Lung (tissue), 12 donors: Measurements from ENCODE around the gene CNNM4. TPM values are rescaled to one million over a fixed set of nuclear protein-coding genes. Genes with fewer than 3 reads are reported as not detected.

Experiments used
- ATAC-seq: fragments of 200-7000 bp; cut with Tn5 transposase; one replicate; pipeline ENCODE4 v1.9.1; 2020; ENCODE audit warnings: moderate number of reproducible peaks; ENCODE audit not compliant: insufficient read depth, low FRiP score
- DNase-seq, 3 donors: peaks; one replicate each; pipeline ENCODE4 v3.0.0-alpha.2; 2013 to 2017
- H3K27ac ChIP-seq, 2 donors: one replicate each; pipeline ENCODE4 v1.5.1; 2013; ENCODE audit warnings: mild to moderate bottlenecking in 2 of 2, moderate library complexity in 2 of 2, control low read depth in 1 of 2, inconsistent platforms in 1 of 2, low read depth in 1 of 2, low read length in 1 of 2
- H3K27me3 ChIP-seq, 3 donors: one replicate each; pipeline ENCODE4 v1.5.1; 2013; ENCODE audit warnings: low read length in 2 of 3; ENCODE audit not compliant: control insufficient read depth in 3 of 3, insufficient read depth in 3 of 3
- H3K36me3 ChIP-seq, 4 donors: one replicate each; pipeline ENCODE4 v1.5.1; 2013; ENCODE audit warnings: low read length in 4 of 4, mild to moderate bottlenecking in 1 of 4, moderate library complexity in 1 of 4; ENCODE audit not compliant: control insufficient read depth in 4 of 4, insufficient read depth in 4 of 4
- H3K4me1 ChIP-seq, 5 donors: one replicate each; pipeline ENCODE4 v1.5.1; 2013; ENCODE audit warnings: low read length in 5 of 5, mild to moderate bottlenecking in 2 of 5, moderate library complexity in 1 of 5; ENCODE audit not compliant: control insufficient read depth in 5 of 5, insufficient read depth in 5 of 5
- H3K4me3 ChIP-seq: one replicate; pipeline ENCODE4 v1.5.1; 2013; ENCODE audit warnings: mild to moderate bottlenecking, control low read depth, moderate library complexity
- H3K9ac ChIP-seq, 2 donors: one replicate each; pipeline ENCODE4 v1.5.1; 2013; ENCODE audit warnings: low read length in 2 of 2, control low read depth in 1 of 2; ENCODE audit not compliant: insufficient read depth in 1 of 2
- H3K9me3 ChIP-seq, 4 donors: one replicate each; pipeline ENCODE4 v1.5.1; 2013; ENCODE audit warnings: low read length in 3 of 4, mild to moderate bottlenecking in 1 of 4, moderate library complexity in 1 of 4; ENCODE audit not compliant: control insufficient read depth in 4 of 4, insufficient read depth in 3 of 4
- CTCF ChIP-seq: IDR thresholded peaks from 2 replicates; pipeline ENCODE4 v1.5.1; 2012; ENCODE audit warnings: mild to moderate bottlenecking; ENCODE audit errors: control extremely low read depth, extremely low read depth
- WGBS, 2 donors: extraction: QIAGEN DNeasy Blood & Tissue Kit; methylation state at CpG; one replicate each; pipeline ENCODE4 v1.1.7; 2013; 5-methylcytosine and 5-hydroxymethylcytosine counted together
- polyA plus RNA-seq, 2 donors: library from polyadenylated mRNA; stranded (reverse); fragments of 200-250 nt; gene quantifications; one replicate each; pipeline ENCODE4 v1.2.1, GENCODE V29; 2013
- total RNA-seq, 2 donors: library from RNA; depleted of rRNA in 1 of 2; stranded (reverse); fragments of >200 nt in 1 of 2; gene quantifications; one replicate each; pipeline ENCODE4 v1.2.1, GENCODE V29; 2014 to 2021
- donor health status: control.
- donor health status: control.
- donor health status: Bipolar disorder and iron deficiency.
- donor health status: healthy.
- donor health status: DM: yes; HTN: yes; CAD: no.

Gene CNNM4
- total and polyA plus RNA-seq, 4 donors, result 4.0 to 19.8 (median 12.3) TPM

- peaks cover 0 to 19% (median 9%) of the 10 kb centered on the region in 4 donors for H3K36me3 ChIP-seq
- H3K9ac ChIP-seq, result no peak overlapping the region
These were observed 39.6 kb downstream of the CNNM4 start for GRCh38 chr2:96800061-96801004.

GRCh38 chr2:96801005-96801785, 40.5 kb downstream of the CNNM4 start:
- H3K36me3 ChIP-seq, result peaks cover 0 to 19% (median 9%) of the 10 kb centered on the region in 4 donors
- ATAC-seq (peak; percentile 91), DNase-seq (peak; percentile 58 to 71 (median 66))
- no peaks in the 10 kb centered on the region for H3K27me3 ChIP-seq
- H3K9me3 ChIP-seq, result no peaks in the 10 kb centered on the region
- no peak overlapping the region for H3K9ac ChIP-seq
- peaks cover 0 to 5% (median 0%) of the 10 kb centered on the region in 5 donors for H3K4me1 ChIP-seq
- peak; percentile 89 for TF ChIP-seq CTCF
- no peak overlapping the region for H3K4me3 ChIP-seq
- no peak overlapping the region for H3K27ac ChIP-seq
- WGBS, 2 donors, result 45 to 46% methylated on average over 15 of the region's 15 CpGs

More at GRCh38 chr2:96800061-96801004, 39.6 kb downstream of the CNNM4 start:
- no peaks in the 10 kb centered on the region for H3K9me3 ChIP-seq
- ATAC-seq, result no peak
- no peaks in the 10 kb centered on the region for H3K27me3 ChIP-seq
- no peak for TF ChIP-seq CTCF
- WGBS, 2 donors, result 78 to 88% methylated on average over 27 of the region's 27 CpGs
- no peak overlapping the region for H3K4me3 ChIP-seq
- peaks cover 0 to 5% (median 0%) of the 10 kb centered on the region in 5 donors for H3K4me1 ChIP-seq
- DNase-seq, result no peak
- no peak overlapping the region for H3K27ac ChIP-seq

GRCh38 chr2:96801786-96802595, 41.3 kb downstream of the CNNM4 start:
- Histone ChIP-seq H3K4me3 (no peak overlapping the region), H3K27me3 (no peaks in the 10 kb centered on the region), H3K36me3 (peaks cover 0 to 19% (median 9%) of the 10 kb centered on the region in 4 donors), H3K9me3 (no peaks in the 10 kb centered on the region), H3K4me1 (peaks cover 0 to 6% (median 3%) of the 10 kb centered on the region in 5 donors), H3K27ac (peak overlapping the region in 1 of 2 donors; percentile 31), H3K9ac (no peak overlapping the region)
- DNase-seq, result no peak
- WGBS, 2 donors, result 77 to 80% methylated on average over 10 of the region's 10 CpGs
- ATAC-seq, result no peak
- no peak for TF ChIP-seq CTCF
